Smooth muscle cell (in vitro differentiated cells): ENCODE data around the gene EYA2. TPM values are rescaled to one million over a fixed set of nuclear protein-coding genes. Genes with fewer than 3 reads are reported as not detected.

Experiments used
- DNase-seq: peaks from one replicate; lab custom pipeline; 2025; ENCODE audit not compliant: unreplicated experiment; lab: John Stamatoyannopoulos, UW
- H2AFZ ChIP-seq: fragments of 200-600 bp; sonication (generic); 2 replicates; pipeline ENCODE4 v1.6.0; 2016; ENCODE audit warnings: antibody characterized with exemption, low read depth, mild to moderate bottlenecking
- H3F3A ChIP-seq: fragments of 200-600 bp; sonication (generic); 2 replicates; pipeline ENCODE4 v1.6.0; 2017; ENCODE audit warnings: antibody characterized with exemption, low read depth
- H3K27ac ChIP-seq: fragments of 200-600 bp; sonication (generic); 2 replicates; pipeline ENCODE4 v1.5.1; 2016; ENCODE audit warnings: low read depth, mild to moderate bottlenecking
- H3K27me3 ChIP-seq: fragments of 200-600 bp; sonication (generic); 2 replicates; pipeline ENCODE4 v1.6.1; 2016; ENCODE audit warnings: low read depth, mild to moderate bottlenecking
- H3K36me3 ChIP-seq: fragments of 200-600 bp; sonication (generic); 2 replicates; pipeline ENCODE4 v1.5.1; 2016; ENCODE audit warnings: low read depth
- H3K4me1 ChIP-seq: fragments of 200-600 bp; sonication (generic); 2 replicates; pipeline ENCODE4 v1.5.1; 2016; ENCODE audit warnings: low read depth
- H3K4me2 ChIP-seq: fragments of 200-600 bp; sonication (generic); 2 replicates; pipeline ENCODE4 v1.6.0; 2016; ENCODE audit warnings: mild to moderate bottlenecking
- H3K4me3 ChIP-seq: fragments of 200-600 bp; sonication (generic); 2 replicates; pipeline ENCODE4 v1.5.1; 2016; ENCODE audit warnings: mild to moderate bottlenecking
- H3K79me2 ChIP-seq: fragments of 200-600 bp; sonication (generic); 2 replicates; pipeline ENCODE4 v1.6.0; 2016; ENCODE audit warnings: low read depth, mild to moderate bottlenecking
- H3K9ac ChIP-seq: fragments of 200-600 bp; sonication (generic); 2 replicates; pipeline ENCODE4 v1.6.0; 2016; ENCODE audit warnings: low read depth
- H3K9me3 ChIP-seq: fragments of 200-600 bp; sonication (generic); replicated peaks from 2 replicates; pipeline ENCODE4 v1.5.1; 2016; ENCODE audit warnings: low read depth
- H4K20me1 ChIP-seq: fragments of 200-600 bp; sonication (generic); 2 replicates; pipeline ENCODE4 v1.6.0; 2016; ENCODE audit warnings: low read depth
- WGBS: methylation state at CpG from one replicate; pipeline ENCODE4 v1.1.7; 2016; ENCODE audit warnings: low lambda C conversion rate; 5-methylcytosine and 5-hydroxymethylcytosine counted together
- polyA plus RNA-seq: library from polyadenylated mRNA; unstranded; fragments of >200 nt; fragmentation: Nextera tagmentation; extraction: Ambion mirVana; gene quantifications from 2 replicates; pipeline ENCODE4 v1.2.1, GENCODE V29; 2016
- total RNA-seq: library from RNA; depleted of rRNA; stranded (reverse); fragments of >200 nt; gene quantifications from 2 replicates; pipeline ENCODE4 v1.2.3, GENCODE V29; 2014
- TF ChIP-seq, protein P1 (sequence below): fragments of 200-600 bp; sonication (generic); IDR thresholded peaks from 2 replicates; pipeline ENCODE4 v1.5.1; 2017; ENCODE audit warnings: borderline replicate concordance, mild to moderate bottlenecking, antibody characterized with exemption; ENCODE audit not compliant: insufficient read depth, poor library complexity, severe bottlenecking

The EYA2 gene
- total and polyA plus RNA-seq, 2 experiments from 2014 or later, result 0.98 to 1.3 TPM

DNA sequence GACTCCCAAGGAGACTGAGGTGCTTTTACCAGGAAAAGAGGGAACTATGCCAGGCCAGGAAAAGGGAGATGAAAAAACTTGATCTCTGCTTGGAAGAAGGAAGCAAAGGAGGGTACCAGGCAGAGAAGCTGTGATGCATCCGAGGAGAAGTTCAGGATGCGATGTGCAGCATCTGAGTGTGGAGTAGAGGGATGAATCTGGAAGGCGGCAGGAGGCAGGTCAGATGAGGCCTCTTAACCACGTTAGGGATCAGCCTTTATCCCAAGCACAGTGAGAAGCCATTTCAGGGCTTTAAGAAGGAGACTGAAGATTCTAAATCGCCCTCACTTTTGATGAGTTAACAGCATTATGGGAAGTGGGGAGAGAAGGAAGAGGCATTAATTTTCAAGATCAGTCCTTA is 44.9 kb upstream of the EYA2 start:
- Histone ChIP-seq H3K27ac (no peak overlapping the region), H3K27me3 (no peaks in the 10 kb centered on the region), H3K9ac (no peak overlapping the region), H3K9me3 (no peaks in the 10 kb centered on the region), H2AFZ (no peak overlapping the region), H3K36me3 (no peaks in the 10 kb centered on the region), H3K4me2 (no peak overlapping the region), H3F3A (no peaks in the 10 kb centered on the region), H3K79me2 (no peaks in the 10 kb centered on the region), H4K20me1 (no peaks in the 10 kb centered on the region), H3K4me3 (no peak overlapping the region), H3K4me1 (no peaks in the 10 kb centered on the region)
- TF ChIP-seq, protein P1, sequence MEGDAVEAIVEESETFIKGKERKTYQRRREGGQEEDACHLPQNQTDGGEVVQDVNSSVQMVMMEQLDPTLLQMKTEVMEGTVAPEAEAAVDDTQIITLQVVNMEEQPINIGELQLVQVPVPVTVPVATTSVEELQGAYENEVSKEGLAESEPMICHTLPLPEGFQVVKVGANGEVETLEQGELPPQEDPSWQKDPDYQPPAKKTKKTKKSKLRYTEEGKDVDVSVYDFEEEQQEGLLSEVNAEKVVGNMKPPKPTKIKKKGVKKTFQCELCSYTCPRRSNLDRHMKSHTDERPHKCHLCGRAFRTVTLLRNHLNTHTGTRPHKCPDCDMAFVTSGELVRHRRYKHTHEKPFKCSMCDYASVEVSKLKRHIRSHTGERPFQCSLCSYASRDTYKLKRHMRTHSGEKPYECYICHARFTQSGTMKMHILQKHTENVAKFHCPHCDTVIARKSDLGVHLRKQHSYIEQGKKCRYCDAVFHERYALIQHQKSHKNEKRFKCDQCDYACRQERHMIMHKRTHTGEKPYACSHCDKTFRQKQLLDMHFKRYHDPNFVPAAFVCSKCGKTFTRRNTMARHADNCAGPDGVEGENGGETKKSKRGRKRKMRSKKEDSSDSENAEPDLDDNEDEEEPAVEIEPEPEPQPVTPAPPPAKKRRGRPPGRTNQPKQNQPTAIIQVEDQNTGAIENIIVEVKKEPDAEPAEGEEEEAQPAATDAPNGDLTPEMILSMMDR, result no peak
- DNase-seq, result no peak
- 80% methylated on average over 5 of the region's 5 CpGs for whole genome bisulfite sequencing

DNA sequence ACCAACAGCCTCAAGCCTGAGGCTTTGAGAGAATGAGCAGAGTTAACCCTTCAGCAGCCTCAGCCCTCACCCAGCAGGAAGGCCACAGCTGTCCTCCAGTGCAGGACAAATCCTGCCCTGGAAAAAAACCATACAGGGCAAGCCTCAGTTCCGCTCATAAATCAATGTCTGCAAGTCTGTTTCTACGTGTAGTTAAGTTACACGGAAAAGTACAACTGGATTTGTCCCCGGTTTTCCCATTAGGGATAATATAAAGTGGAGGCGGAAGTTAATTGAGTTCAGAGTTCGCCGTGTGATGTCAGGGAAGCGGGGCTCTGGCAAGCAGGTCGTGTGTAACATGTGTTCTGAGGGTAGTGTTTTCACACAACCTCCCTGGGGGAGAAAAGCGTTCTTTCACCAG is 44.2 kb upstream of the EYA2 start:
- H3K27ac ChIP-seq, result no peak overlapping the region
- H3K27me3 ChIP-seq, result no peaks in the 10 kb centered on the region
- TF ChIP-seq, protein P1, result no peak
- H2AFZ ChIP-seq, result no peak overlapping the region
- H3F3A ChIP-seq, result no peaks in the 10 kb centered on the region
- no peaks in the 10 kb centered on the region for H3K4me1 ChIP-seq
- no peak overlapping the region for H3K4me2 ChIP-seq
- no peak overlapping the region for H3K9ac ChIP-seq
- H3K79me2 ChIP-seq, result no peaks in the 10 kb centered on the region
- H3K36me3 ChIP-seq, result no peaks in the 10 kb centered on the region
- no peak for DNase-seq
- WGBS, result 68% methylated on average over 10 of the region's 10 CpGs
- no peak overlapping the region for H3K4me3 ChIP-seq
- H3K9me3 ChIP-seq, result no peaks in the 10 kb centered on the region
- no peaks in the 10 kb centered on the region for H4K20me1 ChIP-seq

DNA sequence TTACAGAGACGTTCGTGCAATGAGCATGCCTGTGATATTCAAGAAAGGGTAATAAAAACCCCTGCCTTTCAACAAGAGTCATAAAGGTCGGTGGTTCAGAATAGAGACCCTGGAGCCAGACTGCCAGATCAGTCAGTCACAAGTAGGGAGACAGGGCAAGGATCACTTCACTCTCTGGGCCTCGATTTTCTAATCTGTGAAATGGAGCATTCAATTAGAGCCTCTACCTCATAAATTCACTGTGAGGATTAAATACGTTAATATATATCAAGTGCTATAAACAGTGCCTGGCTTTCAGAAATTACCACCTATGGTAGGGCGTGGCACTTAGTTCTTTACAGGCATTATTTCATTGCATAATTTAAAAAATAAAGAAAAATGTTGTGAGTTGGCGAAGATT is 43.7 kb upstream of the EYA2 start:
- Histone ChIP-seq H3K27ac (no peak overlapping the region), H3K9me3 (no peaks in the 10 kb centered on the region), H3K9ac (no peak overlapping the region), H3K4me1 (no peaks in the 10 kb centered on the region), H2AFZ (no peak overlapping the region), H3K4me3 (no peak overlapping the region), H3K27me3 (no peaks in the 10 kb centered on the region), H3K4me2 (no peak overlapping the region), H3F3A (no peaks in the 10 kb centered on the region), H4K20me1 (no peaks in the 10 kb centered on the region), H3K36me3 (no peaks in the 10 kb centered on the region), H3K79me2 (no peaks in the 10 kb centered on the region)
- 80% methylated on average over 7 of the region's 7 CpGs for WGBS
- DNase-seq, result no peak
- TF ChIP-seq, protein P1, result no peak

DNA sequence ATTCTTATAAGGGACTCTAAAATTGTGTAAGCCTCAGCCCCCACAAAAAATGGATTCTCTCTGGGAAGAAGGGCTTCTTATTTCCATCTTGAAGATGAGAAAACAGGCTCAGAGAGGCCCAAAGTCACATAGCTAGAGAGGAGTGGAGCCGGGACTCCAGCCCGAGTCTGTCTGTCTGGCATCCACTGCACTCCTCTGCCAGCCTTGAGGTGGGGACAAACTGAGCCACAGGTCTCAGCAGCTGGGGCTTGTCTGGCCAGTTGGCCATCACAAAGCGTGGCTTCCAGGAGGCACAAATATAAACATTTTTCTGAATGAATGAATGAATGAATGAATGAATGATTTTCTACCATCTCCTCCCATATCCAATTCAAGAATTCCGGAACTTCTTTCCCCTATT is 42.9 kb upstream of the EYA2 start:
- TF ChIP-seq, protein P1, result no peak
- no peaks in the 10 kb centered on the region for H4K20me1 ChIP-seq
- no peaks in the 10 kb centered on the region for H3K36me3 ChIP-seq
- no peaks in the 10 kb centered on the region for H3K4me1 ChIP-seq
- no peaks in the 10 kb centered on the region for H3K9me3 ChIP-seq
- no peaks in the 10 kb centered on the region for H3K79me2 ChIP-seq
- H3K27me3 ChIP-seq, result no peaks in the 10 kb centered on the region
- H3F3A ChIP-seq, result no peaks in the 10 kb centered on the region
- H3K9ac ChIP-seq, result no peak overlapping the region
- WGBS, result 96% methylated on average over 4 of the region's 4 CpGs
- H2AFZ ChIP-seq, result no peak overlapping the region
- H3K4me2 ChIP-seq, result no peak overlapping the region
- H3K27ac ChIP-seq, result no peak overlapping the region
- H3K4me3 ChIP-seq, result no peak overlapping the region
- no peak for DNase-seq
